RKO (cell line): ENCODE measurements around the gene TADA3.
A peak's percentile ranks its signal among the peaks of the same experiment; 100 is the strongest.

Experiments
- DNase-seq: peaks from one replicate; pipeline ENCODE4 v3.0.0-alpha.2; 2016; ENCODE audit warnings: low spot score

The TADA3 gene

GRCh38 chr3:9809615-9810432 lies 17.6 kb upstream of the TADA3 start, which contains the start of gene TTLL3:
Gene TTLL3 (plus strand): TSS chr3:9810262. CDS start chr3:9810662, 400 bp downstream.
- peak; percentile 49 for DNase-seq

DNA sequence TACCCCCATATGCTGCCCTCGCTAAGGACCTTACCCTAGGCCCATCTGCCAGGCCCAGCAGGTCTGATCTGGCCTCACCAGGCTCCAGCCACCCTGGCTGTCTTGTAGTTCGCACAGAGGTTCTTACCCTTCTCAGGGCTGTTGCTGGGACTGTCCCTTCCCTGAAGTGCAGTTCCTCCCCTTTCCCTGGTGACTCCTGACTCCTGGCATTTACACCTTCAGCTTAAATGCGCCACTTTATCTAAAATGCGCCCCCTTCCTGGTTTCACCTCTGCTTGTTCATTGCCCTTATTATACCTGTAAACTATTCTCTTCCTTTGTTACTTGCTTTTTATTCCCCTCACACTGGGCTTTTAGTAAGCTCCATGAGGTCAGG lies 17.0 kb upstream of the TADA3 start:
- DNase-seq = no peak

GRCh38 chr3:9808345-9809037 lies 16.2 kb upstream of the TADA3 start:
- DNase-seq = peak; percentile 80

GRCh38 chr3:9807981-9808344 lies 15.7 kb upstream of the TADA3 start:
- no peak for DNase-seq

DNA sequence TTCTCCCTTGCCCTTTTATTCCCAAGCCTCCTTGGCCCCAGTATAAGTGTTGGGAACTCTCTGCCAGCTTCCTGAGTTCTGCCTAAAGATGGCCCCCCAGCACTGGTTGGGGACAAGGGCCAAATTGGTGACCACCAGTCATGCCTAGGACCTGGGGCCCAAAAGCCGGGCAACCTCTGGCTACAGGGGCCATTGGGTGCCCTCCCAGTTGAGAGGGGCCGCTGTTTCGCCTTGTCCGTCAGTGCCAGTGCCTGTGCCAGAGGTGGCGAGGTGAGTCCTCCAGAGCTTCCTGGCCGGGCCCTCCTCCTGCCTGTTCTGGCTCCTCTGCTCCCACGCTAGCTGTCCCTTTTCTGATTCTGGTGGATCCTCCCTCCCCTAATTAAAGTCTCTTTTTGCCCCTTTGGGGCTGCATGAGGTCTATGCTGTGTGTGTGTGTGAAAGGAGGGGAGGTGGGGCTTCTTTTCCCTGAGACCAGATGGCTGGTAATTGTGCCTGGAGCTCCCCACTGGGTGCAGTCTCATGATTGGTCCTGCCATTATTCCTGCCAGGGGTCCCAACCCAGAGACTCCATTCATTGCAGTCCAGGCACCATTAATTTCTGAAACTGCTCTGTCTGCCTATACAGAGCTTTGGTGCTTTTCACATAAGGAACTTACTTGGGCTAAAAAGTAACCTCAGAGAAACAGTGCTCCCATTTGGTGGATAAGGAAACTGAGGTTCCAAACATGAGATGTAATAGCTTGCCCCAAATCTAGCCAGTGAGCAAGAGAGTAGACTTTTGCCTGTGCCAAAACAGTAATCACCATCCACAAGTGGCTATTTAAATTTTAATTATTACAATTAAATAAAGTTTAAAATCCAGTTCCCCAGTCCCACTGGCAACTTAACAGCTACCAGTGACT lies 14.7 kb upstream of the TADA3 start:
- DNase-seq = no peak

DNA sequence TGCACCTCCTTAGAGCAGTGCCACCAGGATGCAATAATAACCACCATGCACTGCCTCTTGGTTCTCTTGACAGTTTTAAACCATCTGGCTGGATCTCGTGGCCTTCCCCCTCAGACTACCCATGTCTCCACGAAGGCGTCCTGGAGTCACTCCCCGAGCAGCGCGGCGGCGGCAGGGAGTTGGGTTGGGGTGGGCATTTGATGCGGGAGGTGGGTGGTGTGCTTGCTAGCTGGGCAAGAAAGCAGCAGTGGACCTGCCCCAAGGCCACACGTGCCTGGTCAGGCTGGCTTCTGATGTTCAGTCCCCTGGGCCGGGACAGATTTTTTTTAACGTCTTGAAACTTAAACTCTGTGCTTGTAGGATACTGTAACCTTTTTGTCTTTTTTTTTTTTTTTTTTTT lies 13.9 kb upstream of the TADA3 start:
- DNase-seq = no peak

- DNase-seq = no peak
Observed at GRCh38 chr3:9804996-9805395, 12.7 kb upstream of the TADA3 start.

DNA sequence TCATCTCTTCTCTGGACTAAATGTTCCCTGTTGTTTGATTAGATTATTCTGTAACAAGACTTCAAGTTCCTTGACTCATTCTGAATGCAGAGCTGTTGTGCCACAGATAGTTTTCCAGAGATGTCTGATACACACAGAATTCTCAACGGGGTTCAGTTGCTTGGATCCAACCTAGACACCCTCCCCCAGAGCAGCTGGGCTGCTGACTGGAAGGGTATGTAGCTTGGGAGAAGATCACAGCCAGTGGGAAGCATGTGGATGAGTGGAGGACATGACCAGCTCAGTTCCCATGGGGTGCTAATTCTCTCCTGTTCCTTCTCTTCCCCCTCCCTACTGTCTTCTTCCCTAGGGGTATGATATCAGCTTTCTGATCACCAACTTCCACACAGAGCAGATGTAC lies 11.2 kb upstream of the TADA3 start:
- no peak for DNase-seq

DNA sequence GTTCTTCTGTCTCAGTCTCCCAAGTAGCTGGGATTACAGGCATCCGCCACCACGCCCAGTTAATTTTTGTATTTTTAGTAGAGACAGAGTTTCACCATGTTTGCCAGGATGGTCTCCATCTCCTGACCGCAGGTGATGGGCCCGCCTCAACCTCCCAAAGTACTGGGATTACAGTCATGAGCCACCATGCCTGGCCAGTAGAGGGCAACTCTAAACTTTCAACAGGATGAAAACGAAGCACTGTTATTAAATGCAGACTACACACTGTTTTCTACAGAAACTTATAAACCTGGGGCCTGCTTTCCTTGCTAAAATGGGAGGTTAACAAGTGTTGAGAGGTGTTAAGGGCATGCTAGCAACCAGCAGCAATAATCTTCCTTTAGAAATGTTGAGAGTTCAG lies 8.3 kb upstream of the TADA3 start:
- no peak for DNase-seq

- no peak for DNase-seq
Observed at GRCh38 chr3:9797196-9797945, 5.1 kb upstream of the TADA3 start.

- no peak for DNase-seq
Observed at GRCh38 chr3:9795207-9795606, 2.9 kb upstream of the TADA3 start.

- no peak for DNase-seq
Observed at GRCh38 chr3:9794400-9794799, 2.1 kb upstream of the TADA3 start.

GRCh38 chr3:9793161-9793781 lies 998 bp upstream of the TADA3 start:
- peak; percentile 77 for DNase-seq

DNA sequence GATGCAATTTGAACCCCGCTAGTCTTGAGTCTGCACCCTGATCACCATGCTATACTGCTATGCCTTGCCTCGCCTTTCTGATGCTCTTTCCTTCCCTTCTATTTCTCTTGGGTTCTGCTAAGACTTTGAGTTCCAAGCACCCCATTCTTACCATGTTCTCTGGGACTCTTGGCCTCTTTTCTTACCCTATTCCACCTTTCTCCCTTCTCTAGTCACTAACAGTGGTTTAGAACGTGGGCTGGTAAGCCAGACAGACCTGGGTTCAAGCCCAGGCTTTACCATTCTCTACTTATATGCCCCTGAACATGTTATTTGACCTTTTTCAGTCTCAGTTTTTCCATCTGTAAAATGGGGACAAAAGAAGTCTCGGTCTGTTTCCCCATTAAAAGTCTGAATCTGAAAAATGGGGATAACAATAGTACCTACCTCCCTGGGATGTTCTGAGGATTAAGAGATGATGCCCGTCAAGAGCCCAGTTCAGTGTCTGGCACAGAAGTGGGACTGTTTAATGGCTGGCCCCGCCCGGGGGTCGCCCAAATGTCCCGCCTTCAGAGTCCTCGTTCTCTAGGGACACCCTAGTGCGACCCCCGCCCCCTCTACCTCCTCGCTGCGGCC lies 376 bp downstream of the TADA3 start:
- no peak for DNase-seq

DNA sequence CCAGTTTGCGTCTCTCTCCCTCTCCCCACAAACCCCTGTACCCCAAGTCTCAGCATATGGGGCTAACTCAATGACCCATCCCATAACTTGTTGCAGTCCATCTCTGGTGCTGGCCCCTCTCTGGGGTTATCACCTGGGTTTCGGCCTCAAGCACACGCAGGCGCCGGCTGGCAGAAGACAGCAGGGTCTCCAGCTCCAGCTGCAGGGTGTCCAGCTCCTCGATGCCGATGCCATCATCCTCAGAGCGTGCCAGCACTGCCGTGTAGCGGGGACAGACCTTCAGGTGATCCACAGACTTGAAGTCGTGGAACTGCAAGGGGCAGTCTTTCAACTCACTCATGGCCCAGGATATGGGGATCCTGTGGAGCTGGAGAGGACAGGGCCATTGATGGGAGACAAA lies 1.1 kb downstream of the TADA3 start:
- no peak for DNase-seq

DNA sequence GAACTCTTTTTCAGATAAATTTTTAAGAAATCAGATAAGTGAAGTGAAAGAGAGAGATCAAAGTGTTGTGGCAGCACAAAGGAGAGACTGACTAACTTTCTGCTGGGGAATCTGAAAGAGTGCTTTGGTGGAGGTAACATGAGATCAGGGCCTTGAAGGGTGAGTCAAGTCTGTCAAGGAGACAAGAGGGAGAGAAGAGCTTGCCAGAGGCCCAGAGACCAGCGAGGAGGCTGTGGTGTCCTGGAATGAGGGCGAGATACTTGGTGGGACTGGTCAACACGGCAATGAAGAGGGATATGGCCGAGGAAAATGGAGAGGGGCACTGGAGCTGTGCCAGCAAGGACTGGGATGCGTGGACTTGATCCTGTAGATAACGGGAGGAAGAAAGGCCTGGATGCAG lies 4.6 kb downstream of the TADA3 start:
- DNase-seq = no peak

DNA sequence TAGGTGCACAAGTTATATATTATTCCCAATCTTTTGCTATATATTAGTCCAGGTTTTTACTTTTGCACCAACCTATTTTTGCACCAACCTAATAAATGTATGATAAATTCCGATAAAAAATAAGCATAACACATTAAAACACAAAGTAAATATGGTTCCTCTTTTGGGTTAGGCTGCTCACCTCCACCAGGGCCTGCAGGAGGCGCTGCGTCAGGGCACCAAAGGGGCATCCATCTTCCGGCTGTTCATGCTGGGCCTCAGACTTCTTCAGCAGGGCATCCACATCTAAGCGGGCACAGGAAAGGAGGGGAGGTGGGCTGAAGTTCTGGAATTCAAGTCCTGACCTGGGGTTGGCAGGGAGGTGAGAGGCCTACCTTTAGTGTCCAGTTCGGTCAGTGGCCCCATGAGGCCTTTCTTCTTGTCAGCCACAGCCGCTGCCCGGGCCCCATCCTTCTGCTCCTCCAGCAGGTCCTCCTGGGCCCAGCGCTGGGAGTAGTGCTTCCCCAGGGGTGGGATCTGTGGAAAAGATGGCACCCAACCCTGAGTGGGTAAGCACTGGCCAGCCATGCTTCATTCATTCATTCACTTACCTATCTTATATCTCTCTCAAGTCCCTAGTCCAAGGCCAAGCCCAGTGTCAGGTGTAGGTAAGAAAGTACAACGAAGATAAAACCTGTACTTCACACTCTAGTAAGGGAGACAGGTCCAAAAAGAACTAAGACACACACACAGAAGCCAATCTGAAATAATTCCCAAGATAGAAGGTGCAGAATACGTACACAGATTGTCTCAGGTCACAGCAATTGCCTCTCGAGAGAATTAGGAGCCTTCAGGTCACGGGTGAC lies 5.2 kb downstream of the TADA3 start:
- no peak for DNase-seq

DNA sequence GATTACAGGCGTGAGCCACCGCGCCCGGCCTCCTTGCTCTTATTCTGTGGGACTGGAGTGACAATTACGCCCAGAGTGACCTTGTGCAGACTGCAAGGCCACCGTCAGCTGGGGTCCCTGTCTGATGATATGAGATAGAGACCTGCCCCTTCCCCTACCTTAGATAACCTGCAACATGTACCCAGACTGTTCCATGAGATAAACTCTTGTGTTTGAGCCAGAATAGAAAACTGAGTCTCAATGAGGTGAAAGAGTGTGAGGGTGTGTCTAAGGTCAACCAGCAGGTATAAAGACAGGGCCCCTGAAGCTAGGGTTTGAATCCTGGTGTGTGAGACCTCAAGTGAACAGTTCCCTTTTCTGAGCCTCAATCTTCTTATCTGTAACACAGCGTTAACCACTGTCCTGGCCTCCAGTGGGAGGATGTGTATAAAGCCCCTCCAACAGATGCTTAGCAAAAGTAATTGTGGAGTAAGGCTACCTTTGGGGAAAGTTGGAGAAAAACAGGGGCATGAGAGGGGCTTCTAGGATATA lies 6.0 kb downstream of the TADA3 start:
- DNase-seq = no peak

GRCh38 chr3:9785602-9786001 lies 6.7 kb downstream of the TADA3 start:
- DNase-seq = no peak

- DNase-seq = no peak
Observed at GRCh38 chr3:9784965-9785364, 7.3 kb downstream of the TADA3 start.
